Sigmoid colon (tissue), 7 donors: ENCODE results near the gene ESRRA. TPM values are rescaled to one million over a fixed set of nuclear protein-coding genes. Genes with fewer than 3 reads are reported as not detected.

Experiments
- DNase-seq: peaks from one replicate; pipeline ENCODE4 v3.0.0-alpha.2; 2019
- H3K27ac ChIP-seq, 4 donors: fragments of 200-600 bp; sonication (generic); one replicate each; pipeline ENCODE4 v1.5.1; 2016 to 2019; ENCODE audit warnings: mild to moderate bottlenecking in 1 of 4
- H3K27me3 ChIP-seq, 3 donors: fragments of 200-600 bp; sonication (generic); one replicate each; pipeline ENCODE4 v1.5.1; 2019; ENCODE audit warnings: mild to moderate bottlenecking in 1 of 3
- H3K36me3 ChIP-seq, 4 donors: fragments of 200-600 bp; sonication (generic); one replicate each; pipeline ENCODE4 v1.5.1; 2016 to 2019
- H3K4me1 ChIP-seq, 4 donors: fragments of 200-600 bp; sonication (generic); one replicate each; pipeline ENCODE4 v1.5.1; 2017 to 2019
- H3K4me3 ChIP-seq, 4 donors: fragments of 200-600 bp; sonication (generic); one replicate each; pipeline ENCODE4 v1.5.1; 2017 to 2019; ENCODE audit warnings: mild to moderate bottlenecking in 2 of 4, moderate library complexity in 1 of 4
- H3K9me3 ChIP-seq, 4 donors: fragments of 200-600 bp in 3 of 4; sonication (generic) in 3 of 4; one replicate each; pipeline versions ENCODE4 v1.5.1 to v1.6.1; 2013 to 2019
- CTCF ChIP-seq, 4 experiments: fragments of 450-650 bp in 3 of 4; fragments of 200-600 bp in 1 of 4; IDR thresholded peaks; one replicate each; pipeline ENCODE4 v1.5.1; 2016 to 2019; ENCODE audit warnings: antibody characterized with exemption in 4 of 4, mild to moderate bottlenecking in 3 of 4, moderate library complexity in 2 of 4
- EP300 ChIP-seq, 4 donors: sonication (generic); formaldehyde crosslinking; IDR thresholded peaks; one replicate each; pipeline ENCODE4 v1.6.1; 2017; ENCODE audit warnings: antibody characterized with exemption in 4 of 4
- POLR2A ChIP-seq, 2 donors: fragments of 450-650 bp; IDR thresholded peaks; one replicate each; pipeline ENCODE4 v1.6.1; 2016; ENCODE audit warnings: antibody characterized with exemption in 2 of 2, mild to moderate bottlenecking in 2 of 2, moderate library complexity in 2 of 2
- POLR2AphosphoS5 ChIP-seq, 4 donors: sonication (generic); formaldehyde crosslinking; IDR thresholded peaks; one replicate each; pipeline ENCODE4 v1.6.1; 2017; ENCODE audit warnings: antibody characterized with exemption in 4 of 4
- WGBS, 2 donors: extraction: QIAGEN DNeasy Blood & Tissue Kit; methylation state at CpG; one replicate each; pipeline ENCODE4 v1.1.7; 2013; 5-methylcytosine and 5-hydroxymethylcytosine counted together
- intact Hi-C: fragments of 100-400 bp; cut with DNase I; formaldehyde crosslinking; loops from one replicate; pipeline ENCODE4 v1.15.1; 2023
- polyA plus RNA-seq, 3 donors: library from polyadenylated mRNA; stranded (reverse); fragments of 200-250 nt; gene quantifications; one replicate each; pipeline ENCODE4 v1.2.3, GENCODE V29; 2013
- total RNA-seq, 4 donors: library from RNA; depleted of rRNA; stranded (reverse); fragments of >200 nt; gene quantifications; one replicate each; pipeline ENCODE4 v1.1.0, GENCODE V29; 2016
- donor health status: healthy with polysubstance abuse.
- donor health status: Bipolar disorder and iron deficiency.
- donor health status: healthy.

Gene ESRRA
- total RNA-seq (10 to 100 TPM; 39.9 to 48.7 (median 45.3) TPM), polyA plus RNA-seq (100 to 1,000 TPM; 151 to 244 (median 219) TPM)

- intact Hi-C loops = no loop called here
- Histone ChIP-seq H3K36me3 (no peaks in the 10 kb centered on the region), H3K4me3 (peak within 1 kb of the TSS; percentile 68 to 91 (median 84)), H3K4me1 (peaks cover 0 to 40% (median 36%) of the 10 kb centered on the region in 4 donors), H3K27ac (peak within 1 kb of the TSS; percentile 87 to 97 (median 96)), H3K27me3 (peaks cover 6 to 34% (median 19%) of the 10 kb centered on the region in 3 donors), H3K9me3 (no peaks in the 10 kb centered on the region)
- WGBS, 2 donors = 0% methylated on average over 81 of the region's 81 CpGs
- TF ChIP-seq CTCF (IDR thresholded peaks at IDR 0.05) (no peak), POLR2A (IDR thresholded peaks at IDR 0.05) (peak in 1 of 2 donors; percentile 24), POLR2AphosphoS5 (IDR thresholded peaks at IDR 0.05) (peak; percentile 83 to 89 (median 88)), EP300 (IDR thresholded peaks at IDR 0.05) (no peak)
- peak; percentile 100 for DNase-seq
Observed at GRCh38 chr11:64305075-64305690, at the start of gene ESRRA. TSS of gene ESRRA (plus strand) at chr11:64305524. CDS start at chr11:64307180, 1,656 bp downstream.

- intact Hi-C loops = no loop called here
- Histone ChIP-seq H3K36me3 (peaks cover 7 to 52% (median 38%) of the 10 kb centered on the region in 4 donors), H3K27ac (no peak overlapping the region), H3K4me3 (no peak overlapping the region), H3K27me3 (no peaks in the 10 kb centered on the region), H3K4me1 (peaks cover 0 to 23% (median 18%) of the 10 kb centered on the region in 4 donors), H3K9me3 (no peaks in the 10 kb centered on the region)
- no peak for TF ChIP-seq POLR2AphosphoS5 (IDR thresholded peaks at IDR 0.05)
- TF ChIP-seq EP300 (IDR thresholded peaks at IDR 0.05) = no peak
- TF ChIP-seq CTCF (IDR thresholded peaks at IDR 0.05) = no peak
- no peak for TF ChIP-seq POLR2A (IDR thresholded peaks at IDR 0.05)
- DNase-seq = no peak
- WGBS, 2 donors = 92 to 93% methylated on average over 15 of the region's 15 CpGs
Observed at GRCh38 chr11:64256300-64256699, 49.0 kb upstream of the ESRRA start.

GRCh38 chr11:64258356-64258755, 47.0 kb upstream of the ESRRA start:
- Histone ChIP-seq H3K4me1 (peaks cover 0 to 5% (median 1%) of the 10 kb centered on the region in 4 donors), H3K27me3 (no peaks in the 10 kb centered on the region), H3K9me3 (no peaks in the 10 kb centered on the region), H3K36me3 (peaks cover 7 to 72% (median 51%) of the 10 kb centered on the region in 4 donors), H3K4me3 (no peak overlapping the region), H3K27ac (no peak overlapping the region)
- 91 to 94% methylated on average over 24 of the region's 24 CpGs for WGBS, 2 donors
- DNase-seq = no peak
- TF ChIP-seq CTCF (IDR thresholded peaks at IDR 0.05) (no peak), EP300 (IDR thresholded peaks at IDR 0.05) (no peak), POLR2AphosphoS5 (IDR thresholded peaks at IDR 0.05) (no peak), POLR2A (IDR thresholded peaks at IDR 0.05) (no peak)
- intact Hi-C loops = no loop called here

- Histone ChIP-seq H3K36me3 (peaks cover 7 to 79% (median 51%) of the 10 kb centered on the region in 4 donors), H3K4me3 (no peak overlapping the region), H3K27ac (no peak overlapping the region), H3K9me3 (no peaks in the 10 kb centered on the region), H3K27me3 (no peaks in the 10 kb centered on the region), H3K4me1 (no peaks in the 10 kb centered on the region)
- 92 to 94% methylated on average over 32 of the region's 32 CpGs for WGBS, 2 donors
- intact Hi-C loops = no loop called here
- TF ChIP-seq EP300 (IDR thresholded peaks at IDR 0.05) (no peak), POLR2A (IDR thresholded peaks at IDR 0.05) (no peak), POLR2AphosphoS5 (IDR thresholded peaks at IDR 0.05) (no peak), CTCF (IDR thresholded peaks at IDR 0.05) (no peak)
- DNase-seq = no peak
Observed at GRCh38 chr11:64258946-64259532, 46.3 kb upstream of the ESRRA start.
